Ishikawa (cell line): Measurements from ENCODE around the gene EFNA2.

ENCODE experiments used
- CEBPB ChIP-seq: IDR thresholded peaks from 2 replicates; pipeline ENCODE4 v1.6.1; 2012
- RAD21 ChIP-seq: IDR thresholded peaks from 2 replicates; pipeline ENCODE4 v1.6.1; 2012; ENCODE audit warnings: low read depth
- ZBTB7A ChIP-seq: IDR thresholded peaks from 2 replicates; pipeline ENCODE4 v1.6.1; 2012; ENCODE audit warnings: low read depth
- TF ChIP-seq, protein P1 (sequence below): IDR thresholded peaks from 2 replicates; pipeline ENCODE4 v1.6.1; 2012
- TF ChIP-seq, protein P2 (sequence below): IDR thresholded peaks from 2 replicates; pipeline ENCODE4 v1.6.1; 2012; ENCODE audit warnings: low read depth, mild to moderate bottlenecking

GRCh38 chr19:1324806-1325567 lies 39.3 kb downstream of the EFNA2 start:
- TF ChIP-seq CEBPB (no peak), ZBTB7A (peak; percentile 74; the same call in 1 of the 2 replicates), RAD21 (no peak)
- TF ChIP-seq, protein P1, sequence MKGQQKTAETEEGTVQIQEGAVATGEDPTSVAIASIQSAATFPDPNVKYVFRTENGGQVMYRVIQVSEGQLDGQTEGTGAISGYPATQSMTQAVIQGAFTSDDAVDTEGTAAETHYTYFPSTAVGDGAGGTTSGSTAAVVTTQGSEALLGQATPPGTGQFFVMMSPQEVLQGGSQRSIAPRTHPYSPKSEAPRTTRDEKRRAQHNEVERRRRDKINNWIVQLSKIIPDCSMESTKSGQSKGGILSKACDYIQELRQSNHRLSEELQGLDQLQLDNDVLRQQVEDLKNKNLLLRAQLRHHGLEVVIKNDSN = no peak
- TF ChIP-seq, protein P2, sequence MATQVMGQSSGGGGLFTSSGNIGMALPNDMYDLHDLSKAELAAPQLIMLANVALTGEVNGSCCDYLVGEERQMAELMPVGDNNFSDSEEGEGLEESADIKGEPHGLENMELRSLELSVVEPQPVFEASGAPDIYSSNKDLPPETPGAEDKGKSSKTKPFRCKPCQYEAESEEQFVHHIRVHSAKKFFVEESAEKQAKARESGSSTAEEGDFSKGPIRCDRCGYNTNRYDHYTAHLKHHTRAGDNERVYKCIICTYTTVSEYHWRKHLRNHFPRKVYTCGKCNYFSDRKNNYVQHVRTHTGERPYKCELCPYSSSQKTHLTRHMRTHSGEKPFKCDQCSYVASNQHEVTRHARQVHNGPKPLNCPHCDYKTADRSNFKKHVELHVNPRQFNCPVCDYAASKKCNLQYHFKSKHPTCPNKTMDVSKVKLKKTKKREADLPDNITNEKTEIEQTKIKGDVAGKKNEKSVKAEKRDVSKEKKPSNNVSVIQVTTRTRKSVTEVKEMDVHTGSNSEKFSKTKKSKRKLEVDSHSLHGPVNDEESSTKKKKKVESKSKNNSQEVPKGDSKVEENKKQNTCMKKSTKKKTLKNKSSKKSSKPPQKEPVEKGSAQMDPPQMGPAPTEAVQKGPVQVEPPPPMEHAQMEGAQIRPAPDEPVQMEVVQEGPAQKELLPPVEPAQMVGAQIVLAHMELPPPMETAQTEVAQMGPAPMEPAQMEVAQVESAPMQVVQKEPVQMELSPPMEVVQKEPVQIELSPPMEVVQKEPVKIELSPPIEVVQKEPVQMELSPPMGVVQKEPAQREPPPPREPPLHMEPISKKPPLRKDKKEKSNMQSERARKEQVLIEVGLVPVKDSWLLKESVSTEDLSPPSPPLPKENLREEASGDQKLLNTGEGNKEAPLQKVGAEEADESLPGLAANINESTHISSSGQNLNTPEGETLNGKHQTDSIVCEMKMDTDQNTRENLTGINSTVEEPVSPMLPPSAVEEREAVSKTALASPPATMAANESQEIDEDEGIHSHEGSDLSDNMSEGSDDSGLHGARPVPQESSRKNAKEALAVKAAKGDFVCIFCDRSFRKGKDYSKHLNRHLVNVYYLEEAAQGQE = no peak
